Right ventricle myocardium superior (tissue), 1 donor: ENCODE data around the gene ENOX1. TPM values are rescaled to one million over a fixed set of nuclear protein-coding genes. Genes with fewer than 3 reads are reported as not detected.

Source experiments
- ATAC-seq: fragments of 200-7000 bp; cut with Tn5 transposase; one replicate; pipeline ENCODE4 v1.9.1; 2020; ENCODE audit warnings: mild to moderate bottlenecking; ENCODE audit not compliant: poor library complexity
- DNase-seq: peaks from one replicate; pipeline ENCODE4 v3.0.0-alpha.2; 2020
- intact Hi-C: fragments of 100-400 bp; cut with DNase I; formaldehyde crosslinking; loops from one replicate; pipeline ENCODE4 v1.11.2; 2022
- total RNA-seq: library from RNA; stranded (reverse); fragmentation: NEBNext Ultra II Directional; extraction: Animal tissue kit (Norgen Biotek cat#: 25700); gene quantifications from one replicate; pipeline ENCODE4 v1.2.1, GENCODE V29; 2021
- donor health status: DM: no; HTN: yes; CAD: no; lungs with severe emphysema.

ENOX1 gene
- total RNA-seq, 1 donor from 2014 or later = 7.5 TPM

- no peak for ATAC-seq
- no peak for DNase-seq
- intact Hi-C loops = no loop called here
Measured at GRCh38 chr13:43329702-43330101, 457.1 kb downstream of the ENOX1 start.

GRCh38 chr13:43328907-43329306 is 457.9 kb downstream of the ENOX1 start:
- intact Hi-C loops = no loop called here
- ATAC-seq (peak; percentile 46), DNase-seq (no peak)

- ATAC-seq (peak; percentile 49), DNase-seq (no peak)
- intact Hi-C loops = no loop called here
Measured at GRCh38 chr13:43326100-43326499, 460.7 kb downstream of the ENOX1 start.

DNA sequence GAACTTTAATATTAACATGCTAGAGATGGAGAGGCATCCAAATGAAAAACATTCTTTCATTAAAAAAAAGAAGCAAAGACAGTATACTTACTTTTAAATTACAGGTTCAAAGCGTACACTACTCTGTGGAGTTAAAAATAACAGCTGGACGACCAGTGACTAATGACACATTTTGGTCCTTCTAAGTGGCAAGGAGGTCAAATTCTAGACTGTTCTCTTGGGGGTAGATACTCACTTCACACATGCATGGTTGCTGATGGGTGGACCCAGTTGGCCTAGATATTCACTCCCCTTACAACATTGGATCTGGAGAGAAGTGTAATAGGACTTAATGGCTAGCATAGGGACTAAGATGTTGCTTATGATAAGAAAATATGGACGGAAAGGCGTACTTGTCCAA is 461.1 kb downstream of the ENOX1 start:
- intact Hi-C loops = no loop called here
- DNase-seq (no peak), ATAC-seq (peak; percentile 48)

- intact Hi-C loops = no loop called here
- ATAC-seq = no peak
- DNase-seq = no peak
Measured at GRCh38 chr13:43324129-43324528, 462.6 kb downstream of the ENOX1 start.

- no peak for DNase-seq
- no peak for ATAC-seq
- intact Hi-C loops = no loop called here
Measured at GRCh38 chr13:43319617-43320444, 466.9 kb downstream of the ENOX1 start.

DNA sequence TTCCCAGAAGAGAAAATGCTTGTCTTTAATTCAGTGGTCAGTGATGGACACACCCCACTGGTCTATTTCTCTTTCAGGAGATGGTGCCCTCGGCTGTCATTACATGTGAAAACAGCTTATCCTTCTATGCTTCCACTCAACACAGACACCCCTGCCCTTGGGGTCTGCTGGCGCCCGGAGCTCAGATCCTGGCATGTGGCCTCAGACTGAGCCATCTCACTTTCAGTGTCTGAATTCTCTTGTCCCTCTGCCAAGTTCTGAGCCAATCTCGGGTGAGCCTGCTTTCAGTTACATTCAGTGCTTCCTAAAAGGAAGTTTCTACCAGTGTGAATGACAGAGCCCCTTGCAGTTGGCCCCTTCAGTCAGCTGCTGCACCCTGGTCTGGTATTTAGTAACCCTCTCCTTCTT is 469.8 kb downstream of the ENOX1 start:
- DNase-seq = no peak
- ATAC-seq = peak; percentile 68

GRCh38 chr13:43316281-43316680 is 470.5 kb downstream of the ENOX1 start:
- DNase-seq = no peak
- intact Hi-C loops = no loop called here
- ATAC-seq = no peak

More for the DNA sequence above, 469.8 kb downstream of the ENOX1 start:
- intact Hi-C loops = no loop called here

DNA sequence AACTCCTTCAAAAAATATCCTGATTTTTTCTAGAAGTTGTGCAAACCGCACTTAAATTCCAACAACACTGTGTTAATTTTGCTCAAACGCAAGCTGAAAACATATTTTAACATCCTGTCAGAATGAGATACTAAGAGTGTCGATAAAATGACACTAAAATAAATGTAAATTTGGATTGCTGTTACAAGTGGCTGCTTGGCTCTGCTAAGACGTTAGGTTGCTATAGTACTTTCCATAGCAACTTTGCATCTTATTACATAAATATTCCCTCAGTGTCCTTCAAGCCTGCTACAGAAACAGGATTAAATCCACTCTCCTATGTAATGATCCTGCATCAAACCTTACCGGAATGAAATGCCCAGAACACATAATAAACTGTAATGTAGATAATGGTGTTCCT is 471.2 kb downstream of the ENOX1 start:
- intact Hi-C loops = no loop called here
- DNase-seq (no peak), ATAC-seq (no peak)

GRCh38 chr13:43309311-43309710 is 477.5 kb downstream of the ENOX1 start:
- no peak for DNase-seq
- no peak for ATAC-seq
- intact Hi-C loops = no loop called here

GRCh38 chr13:43307921-43308433 is 478.8 kb downstream of the ENOX1 start:
- intact Hi-C loops = no loop called here
- peak; percentile 91 for DNase-seq

DNA sequence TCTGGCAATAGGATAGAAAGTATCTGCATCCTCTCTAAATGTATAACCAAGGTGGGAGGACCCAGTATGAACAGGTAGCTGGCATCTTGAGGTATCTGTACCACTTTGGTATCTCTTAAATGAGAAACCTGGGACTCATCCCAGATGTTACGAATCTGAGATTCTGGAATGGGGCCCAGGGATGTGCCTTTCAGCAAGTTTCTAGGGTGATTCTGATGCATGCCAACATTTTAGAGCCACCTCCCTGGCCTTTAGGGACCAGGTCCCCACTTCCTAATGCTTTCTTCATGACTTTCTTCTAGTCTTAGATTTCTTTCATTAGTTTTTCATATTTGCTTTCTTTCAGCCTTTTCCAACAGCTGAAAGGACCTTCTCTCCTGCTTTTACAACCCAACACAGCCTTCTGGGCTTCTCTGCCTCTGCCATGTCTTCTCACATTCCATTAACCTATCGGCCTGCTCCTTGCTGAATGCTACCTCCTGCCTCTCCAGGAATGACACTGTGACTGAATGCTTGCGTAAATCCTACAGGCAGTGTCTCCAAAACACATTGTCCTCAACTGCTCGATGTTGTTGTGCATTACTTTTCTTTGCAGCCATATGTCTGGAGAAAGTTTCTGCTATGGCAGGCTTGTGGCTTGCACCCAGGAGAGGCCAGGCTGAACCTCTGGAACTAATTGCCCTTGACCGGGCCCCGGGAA is 479.4 kb downstream of the ENOX1 start:
- ATAC-seq (peak; percentile 19), DNase-seq (no peak)
- intact Hi-C loops = no loop called here

More at GRCh38 chr13:43307921-43308433, 478.8 kb downstream of the ENOX1 start:
- ATAC-seq = peak; percentile 86

GRCh38 chr13:43306372-43306771 is 480.4 kb downstream of the ENOX1 start:
- ATAC-seq = no peak
- intact Hi-C loops = no loop called here

GRCh38 chr13:43305416-43305815 is 481.4 kb downstream of the ENOX1 start:
- intact Hi-C loops = no loop called here
- ATAC-seq = no peak
- no peak for DNase-seq

More at GRCh38 chr13:43306372-43306771, 480.4 kb downstream of the ENOX1 start:
- DNase-seq = no peak

- DNase-seq = no peak
- no peak for ATAC-seq
- intact Hi-C loops = loop anchor here (5.0 kb wide), 1 partner anchor 497 kb away; no protein-coding TSS in a partner anchor
Measured at GRCh38 chr13:43304945-43305344, 481.8 kb downstream of the ENOX1 start.

- no peak for DNase-seq
- no peak for ATAC-seq
Measured at GRCh38 chr13:43304449-43304848, 482.3 kb downstream of the ENOX1 start.

GRCh38 chr13:43303033-43303729 is 483.6 kb downstream of the ENOX1 start:
- intact Hi-C loops = loop anchor here (5.0 kb wide), 1 partner anchor 499 kb away; no protein-coding TSS in a partner anchor
- ATAC-seq = peak; percentile 91
- peak; percentile 74 for DNase-seq

More at GRCh38 chr13:43304449-43304848, 482.3 kb downstream of the ENOX1 start:
- intact Hi-C loops = loop anchor here (5.0 kb wide), 1 partner anchor 498 kb away; no protein-coding TSS in a partner anchor

GRCh38 chr13:43301346-43301969 is 485.3 kb downstream of the ENOX1 start:
- intact Hi-C loops = loop anchor here (5.0 kb wide), 1 partner anchor 501 kb away; no protein-coding TSS in a partner anchor
- no peak for ATAC-seq
- no peak for DNase-seq
